ENCODE results near the gene MBOAT1. TPM values are rescaled to one million over a fixed set of nuclear protein-coding genes. Genes with fewer than 3 reads are reported as not detected.

The MBOAT1 gene
- total RNA-seq, 1 experiment from 2014 or later, result 9.9 TPM

DNA sequence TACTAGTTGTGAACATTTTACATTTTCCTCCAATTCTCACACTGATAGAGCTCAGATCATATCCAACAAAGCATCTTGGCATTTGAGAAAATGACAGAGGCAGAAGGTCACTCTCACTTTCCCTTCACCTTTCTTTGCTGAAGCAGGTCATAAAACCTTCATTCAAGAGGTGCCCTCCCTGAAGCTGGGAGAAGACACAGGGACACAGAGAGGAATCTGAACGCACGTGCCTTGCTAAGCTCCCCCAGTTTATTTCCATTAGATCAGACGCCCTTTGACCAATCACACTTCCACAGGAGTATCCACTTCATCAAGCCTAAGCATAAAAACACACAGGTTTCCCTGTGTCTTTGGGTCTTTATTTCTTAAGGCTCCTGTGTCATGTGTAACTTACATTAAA is 9.2 kb upstream of the MBOAT1 start:
- H3K14ac ChIP-seq (ENCODE audit: insufficient read depth, low read length), result no peak overlapping the region
- no peaks in the 10 kb centered on the region for H3K79me1 ChIP-seq (ENCODE audit: insufficient read depth, low read depth, low read length, poor library complexity, severe bottlenecking)
- H3K23me2 ChIP-seq (ENCODE audit: insufficient read length, low read depth, low read length, poor library complexity, severe bottlenecking), result no peaks in the 10 kb centered on the region
- H3K56ac ChIP-seq (ENCODE audit: insufficient read length, low read depth, low read length), result no peak overlapping the region
- Mint-ChIP-seq H3K4me3 (no peak overlapping the region), H3K27ac (no peak overlapping the region), H3K36me3 (ENCODE audit: insufficient read depth in 1 of 3, low read depth in 3 of 3) (no peaks in the 10 kb centered on the region), H3K27me3 (ENCODE audit: low read depth) (peaks cover 1% of the 10 kb centered on the region), H3K9me3 (no peaks in the 10 kb centered on the region), H3K4me1 (peaks cover 11 to 12% of the 10 kb centered on the region in 2 experiments)
- H2BK5ac ChIP-seq (ENCODE audit: insufficient read length, low read length), result no peak overlapping the region
- no peak overlapping the region for H4K91ac ChIP-seq (ENCODE audit: insufficient read length, low read depth, low read length)
- H4K8ac ChIP-seq (replicated peaks; ENCODE audit: insufficient read length, low read depth, low read length), result no peak overlapping the region
- H2AK5ac ChIP-seq (ENCODE audit: insufficient read length, low read length), result no peak overlapping the region
- no peak overlapping the region for H2BK12ac ChIP-seq (ENCODE audit: insufficient read length, low read depth, low read length)
- H2BK120ac ChIP-seq (ENCODE audit: low read depth, low read length, poor library complexity, severe bottlenecking), result no peak overlapping the region
- no peaks in the 10 kb centered on the region for H3K27me3 ChIP-seq (ENCODE audit: insufficient read depth, low read length)
- DNase-seq, result no peak
- no peaks in the 10 kb centered on the region for H3K79me2 ChIP-seq (ENCODE audit: insufficient read depth, low read length)
- H3K23ac ChIP-seq (ENCODE audit: insufficient read length, low read depth, low read length), result no peak overlapping the region
- H3K4me1 ChIP-seq (ENCODE audit: insufficient read depth, low read length), result no peaks in the 10 kb centered on the region
- H3K4me2 ChIP-seq (ENCODE audit: insufficient read depth, insufficient read length, low read length), result no peak overlapping the region
- no peaks in the 10 kb centered on the region for H3K9me3 ChIP-seq (ENCODE audit: control insufficient read depth, low read depth, low read length)
- no peak overlapping the region for H3K4ac ChIP-seq (ENCODE audit: low read depth, low read length)
- WGBS (ENCODE audit: extremely low coverage, insufficient read length, low lambda C conversion rate), result no CpG with 5 or more reads among the region's 3 CpGs
- no peak overlapping the region for H4K5ac ChIP-seq (ENCODE audit: insufficient read length, low read depth, low read length)
- TF ChIP-seq, protein P1, sequence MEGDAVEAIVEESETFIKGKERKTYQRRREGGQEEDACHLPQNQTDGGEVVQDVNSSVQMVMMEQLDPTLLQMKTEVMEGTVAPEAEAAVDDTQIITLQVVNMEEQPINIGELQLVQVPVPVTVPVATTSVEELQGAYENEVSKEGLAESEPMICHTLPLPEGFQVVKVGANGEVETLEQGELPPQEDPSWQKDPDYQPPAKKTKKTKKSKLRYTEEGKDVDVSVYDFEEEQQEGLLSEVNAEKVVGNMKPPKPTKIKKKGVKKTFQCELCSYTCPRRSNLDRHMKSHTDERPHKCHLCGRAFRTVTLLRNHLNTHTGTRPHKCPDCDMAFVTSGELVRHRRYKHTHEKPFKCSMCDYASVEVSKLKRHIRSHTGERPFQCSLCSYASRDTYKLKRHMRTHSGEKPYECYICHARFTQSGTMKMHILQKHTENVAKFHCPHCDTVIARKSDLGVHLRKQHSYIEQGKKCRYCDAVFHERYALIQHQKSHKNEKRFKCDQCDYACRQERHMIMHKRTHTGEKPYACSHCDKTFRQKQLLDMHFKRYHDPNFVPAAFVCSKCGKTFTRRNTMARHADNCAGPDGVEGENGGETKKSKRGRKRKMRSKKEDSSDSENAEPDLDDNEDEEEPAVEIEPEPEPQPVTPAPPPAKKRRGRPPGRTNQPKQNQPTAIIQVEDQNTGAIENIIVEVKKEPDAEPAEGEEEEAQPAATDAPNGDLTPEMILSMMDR (conservative IDR thresholded peaks at IDR 0.05), result no peak
- H3K9ac ChIP-seq (ENCODE audit: extremely low read depth, insufficient read length, low read length), result no peak overlapping the region
- no peak overlapping the region for H3T11ph ChIP-seq (ENCODE audit: low read length)
- no peaks in the 10 kb centered on the region for H4K20me1 ChIP-seq (ENCODE audit: control insufficient read depth, insufficient read depth, insufficient read length)
- no peak overlapping the region for H2BK20ac ChIP-seq (ENCODE audit: low read depth, low read length, poor library complexity, severe bottlenecking)
- H3K18ac ChIP-seq (ENCODE audit: insufficient read length, low read depth, low read length), result no peak overlapping the region
- no peak overlapping the region for H3K27ac ChIP-seq (ENCODE audit: insufficient read length, low read depth, low read length)
- peak overlapping the region; percentile 73 for H2AFZ ChIP-seq (ENCODE audit: low read length)
- H2BK15ac ChIP-seq (ENCODE audit: low read depth, low read length), result no peak overlapping the region
